Aorta (tissue), 5 donors: ENCODE results near the gene INTS4. TPM values are rescaled to one million over a fixed set of nuclear protein-coding genes. Genes with fewer than 3 reads are reported as not detected.
A peak's percentile ranks its signal among the peaks of the same experiment; 100 is the strongest.
"Not testable (repeated sequence)": the region's sequence is repeated elsewhere in the genome, so short reads cannot be mapped to it uniquely, and the experiment has no call there.

Source experiments
- ATAC-seq: fragments of 200-7000 bp; cut with Tn5 transposase; one replicate; pipeline ENCODE4 v1.9.1; 2022; ENCODE audit warnings: moderate library complexity; ENCODE audit not compliant: low FRiP score
- DNase-seq, 2 donors: peaks; one replicate each; pipeline ENCODE4 v3.0.0-alpha.2; 2020
- H3K27ac ChIP-seq, 2 donors: one replicate each; pipeline ENCODE4 v1.5.1; 2013; ENCODE audit warnings: low read length in 2 of 2, mild to moderate bottlenecking in 2 of 2, moderate library complexity in 2 of 2, control low read depth in 1 of 2, inconsistent platforms in 1 of 2, low read depth in 1 of 2
- H3K27me3 ChIP-seq, 2 donors: one replicate each; pipeline ENCODE4 v1.6.1; 2013; ENCODE audit warnings: control low read depth in 1 of 2, low read length in 1 of 2, mild to moderate bottlenecking in 1 of 2, moderate library complexity in 1 of 2; ENCODE audit not compliant: insufficient read depth in 2 of 2, control insufficient read depth in 1 of 2
- H3K36me3 ChIP-seq, 2 donors: one replicate each; pipeline ENCODE4 v1.6.1; 2013; ENCODE audit warnings: control low read depth in 1 of 2, low read length in 1 of 2, mild to moderate bottlenecking in 1 of 2; ENCODE audit not compliant: insufficient read depth in 2 of 2, control insufficient read depth in 1 of 2
- H3K4me1 ChIP-seq, 2 donors: one replicate each; pipeline ENCODE4 v1.6.1; 2013; ENCODE audit warnings: low read length in 2 of 2, control low read depth in 1 of 2, mild to moderate bottlenecking in 1 of 2, moderate library complexity in 1 of 2; ENCODE audit not compliant: insufficient read depth in 2 of 2, control insufficient read depth in 1 of 2
- H3K4me3 ChIP-seq, 2 donors: one replicate each; pipeline ENCODE4 v1.5.1; 2013; ENCODE audit warnings: low read length in 2 of 2, control low read depth in 1 of 2, mild to moderate bottlenecking in 1 of 2
- H3K9me3 ChIP-seq: one replicate; pipeline ENCODE4 v1.6.1; 2013; ENCODE audit warnings: mild to moderate bottlenecking, low read length; ENCODE audit not compliant: control insufficient read depth
- WGBS, 2 donors: extraction: QIAGEN DNeasy Blood & Tissue Kit; methylation state at CpG; one replicate each; pipeline ENCODE4 v1.1.7; 2013; 5-methylcytosine and 5-hydroxymethylcytosine counted together
- intact Hi-C, 2 donors: fragments of 100-400 bp; cut with DNase I; formaldehyde crosslinking; loops; one replicate each; pipeline versions ENCODE4 v1.14.2 to v1.15.0; 2022
- polyA plus RNA-seq, 2 donors: library from polyadenylated mRNA; stranded (reverse); fragments of 200-250 nt; gene quantifications; one replicate each; pipeline ENCODE4 v1.2.3, GENCODE V29; 2013
- total RNA-seq, 2 donors: library from RNA; stranded (reverse); fragmentation: NEBNext Ultra II Directional; extraction: Animal tissue kit (Norgen Biotek cat#: 25700); gene quantifications; one replicate each; pipeline ENCODE4 v1.2.1, GENCODE V29; 2021
- donor health status: healthy with polysubstance abuse.
- donor health status: Bipolar disorder and iron deficiency.
- donor health status: DM: no; HTN: no; CAD: no.
- donor health status: DM: no; HTN: no; CAD: no.
- donor health status: DM: yes; HTN: yes; CAD: no.

INTS4 gene
- total and polyA plus RNA-seq, 4 donors: 11.6 to 40.2 (median 31.2) TPM

DNA sequence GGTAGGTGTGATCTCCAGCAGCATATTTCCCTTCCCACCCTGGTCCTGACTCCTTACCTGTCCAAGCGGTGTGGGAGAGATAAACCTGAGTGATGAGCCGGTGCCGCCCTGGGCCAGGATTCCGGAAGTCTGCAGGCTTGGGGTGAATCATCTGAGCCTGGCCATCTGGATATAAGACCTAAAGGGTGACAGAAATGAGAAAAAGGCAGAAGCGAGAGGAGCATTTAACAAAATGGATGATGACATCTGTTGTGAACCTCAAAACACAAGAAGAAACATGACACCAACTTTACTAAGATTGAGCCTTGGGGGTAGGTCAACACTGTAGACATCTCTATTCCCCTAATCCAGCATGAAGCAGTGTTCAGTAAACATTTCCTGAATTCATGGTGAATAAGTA lies 110.7 kb downstream of the INTS4 start:
- Histone ChIP-seq H3K27ac (no peak overlapping the region), H3K9me3 (no peaks in the 10 kb centered on the region), H3K36me3 (peaks cover 6 to 13% of the 10 kb centered on the region in 2 donors), H3K4me1 (no peaks in the 10 kb centered on the region), H3K27me3 (no peaks in the 10 kb centered on the region), H3K4me3 (no peak overlapping the region)
- WGBS, 2 donors: 94 to 97% methylated on average over 5 of the region's 5 CpGs
- intact Hi-C loops: no loop called here
- DNase-seq: no peak
- no peak for ATAC-seq

DNA sequence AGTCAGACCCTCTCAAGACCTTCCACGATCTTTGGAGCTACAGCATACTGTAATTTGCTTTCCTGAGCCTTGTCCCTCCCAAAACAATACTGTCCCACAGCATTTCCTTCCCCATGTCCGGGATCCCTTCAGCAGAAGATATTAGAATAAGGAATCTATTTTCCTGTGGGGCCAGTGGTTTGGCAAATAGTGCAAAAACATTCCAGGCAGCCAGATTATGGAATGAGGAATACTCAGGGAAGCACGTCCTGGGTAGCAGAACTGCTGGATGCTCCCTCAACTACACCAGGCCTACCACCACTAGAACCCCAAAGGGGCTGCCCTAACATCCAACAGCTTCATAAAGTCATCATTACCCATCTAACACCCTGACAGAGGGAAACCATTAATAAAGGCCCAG lies 112.1 kb downstream of the INTS4 start:
- DNase-seq: no peak
- WGBS, 2 donors: 48 to 60% methylated on average over 3 of the region's 3 CpGs
- Histone ChIP-seq H3K9me3 (no peaks in the 10 kb centered on the region), H3K4me1 (no peaks in the 10 kb centered on the region), H3K36me3 (peaks cover 6 to 14% of the 10 kb centered on the region in 2 donors), H3K27ac (no peak overlapping the region), H3K27me3 (no peaks in the 10 kb centered on the region), H3K4me3 (no peak overlapping the region)
- ATAC-seq: no peak
- intact Hi-C loops: no loop called here

DNA sequence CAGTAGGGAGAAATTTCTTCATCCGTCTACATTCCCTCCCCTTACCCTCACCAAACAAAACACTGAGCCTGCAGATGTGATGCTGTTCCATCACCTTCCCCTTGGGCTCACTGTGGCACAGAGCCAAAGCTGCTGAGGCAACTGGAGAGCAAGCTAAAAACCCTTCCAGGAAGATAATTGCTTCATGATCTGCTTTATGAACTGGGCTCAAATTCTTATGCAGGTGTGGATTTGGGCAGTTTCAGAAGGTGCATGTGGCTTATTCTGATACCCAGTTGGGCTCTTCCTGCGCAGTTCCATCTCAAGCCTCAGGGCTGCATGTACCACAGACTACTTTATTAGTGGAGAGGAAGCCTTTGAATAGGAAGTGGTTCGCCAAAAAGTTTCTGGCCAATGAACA lies 115.2 kb downstream of the INTS4 start:
- 73% methylated on average over 3 of the region's 3 CpGs for WGBS, 2 donors
- peaks cover under 1 to 13% of the 10 kb centered on the region in 2 donors for H3K36me3 ChIP-seq
- no peaks in the 10 kb centered on the region for H3K4me1 ChIP-seq
- DNase-seq: peak; percentile 59 to 75
- intact Hi-C loops: no loop called here
- ATAC-seq: no peak
- H3K27me3 ChIP-seq: no peaks in the 10 kb centered on the region
- H3K27ac ChIP-seq: no peak overlapping the region
- H3K9me3 ChIP-seq: no peaks in the 10 kb centered on the region
- no peak overlapping the region for H3K4me3 ChIP-seq

DNA sequence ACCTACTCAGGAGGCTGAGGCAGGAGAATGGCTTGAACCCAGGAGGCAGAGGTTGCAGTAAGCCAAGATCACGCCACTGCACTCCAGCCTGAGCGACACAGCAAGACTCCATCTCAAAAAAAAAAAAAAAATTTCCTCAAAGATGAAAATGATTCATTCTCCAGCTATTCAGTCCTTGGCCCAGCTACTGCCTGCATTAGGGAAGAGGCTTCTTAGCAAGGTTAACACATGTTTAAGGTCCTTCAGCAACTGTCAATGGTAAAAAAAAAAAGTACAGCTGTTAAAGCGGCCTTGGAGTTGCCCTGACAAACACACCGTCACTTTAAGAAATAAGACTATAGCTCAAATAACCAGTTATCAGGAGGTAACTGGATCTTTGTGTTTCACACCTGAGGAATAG lies 116.2 kb downstream of the INTS4 start:
- Histone ChIP-seq H3K36me3 (peaks cover 0 to 13% of the 10 kb centered on the region in 2 donors), H3K27ac (peak overlapping the region in 1 of 2 donors; percentile 10)
- H3K27me3 ChIP-seq, intact Hi-C loops, H3K4me3 ChIP-seq, H3K9me3 ChIP-seq, H3K4me1 ChIP-seq: not testable (repeated sequence)
- DNase-seq (peak in 1 of 2 donors; percentile 49), ATAC-seq (peak; percentile 55)
- WGBS, 2 donors: 40 to 45% methylated on average over 4 of the region's 4 CpGs

DNA sequence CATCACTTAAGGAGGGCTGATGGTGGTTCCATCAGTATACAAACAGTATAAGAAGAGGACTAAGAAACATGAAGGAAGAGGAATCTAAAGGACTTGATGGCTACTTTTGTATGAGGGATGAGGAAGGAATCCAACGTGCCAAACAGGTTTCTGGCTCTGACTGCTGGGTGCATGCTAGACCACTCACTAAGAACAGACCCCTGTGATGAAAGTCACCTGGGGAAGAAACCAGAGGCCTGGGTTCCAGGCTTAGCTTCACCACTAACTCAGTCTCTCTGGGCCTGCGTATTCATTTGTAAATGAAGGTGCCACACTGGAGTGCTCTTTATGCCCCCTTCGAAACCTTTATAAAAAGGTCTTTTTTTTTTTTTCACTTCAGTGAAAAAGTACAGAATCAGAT lies 118.4 kb downstream of the INTS4 start:
- DNase-seq: no peak
- H3K36me3 ChIP-seq: peaks cover 0 to 10% of the 10 kb centered on the region in 2 donors
- no peak overlapping the region for H3K4me3 ChIP-seq
- 74 to 75% methylated on average over 3 of the region's 3 CpGs for WGBS, 2 donors
- no peaks in the 10 kb centered on the region for H3K27me3 ChIP-seq
- H3K9me3 ChIP-seq: no peaks in the 10 kb centered on the region
- intact Hi-C loops: no loop called here
- ATAC-seq: no peak
- H3K4me1 ChIP-seq: no peaks in the 10 kb centered on the region
- H3K27ac ChIP-seq: no peak overlapping the region

GRCh38 chr11:77874206-77874605 lies 120.3 kb downstream of the INTS4 start:
- 95 to 97% methylated on average over 3 of the region's 3 CpGs for WGBS, 2 donors
- H3K4me3 ChIP-seq: no peak overlapping the region
- no peaks in the 10 kb centered on the region for H3K27me3 ChIP-seq
- DNase-seq: no peak
- no peak for ATAC-seq
- H3K9me3 ChIP-seq: no peaks in the 10 kb centered on the region
- no peaks in the 10 kb centered on the region for H3K4me1 ChIP-seq
- intact Hi-C loops: no loop called here
- peaks cover 0 to 7% of the 10 kb centered on the region in 2 donors for H3K36me3 ChIP-seq
- H3K27ac ChIP-seq: no peak overlapping the region

DNA sequence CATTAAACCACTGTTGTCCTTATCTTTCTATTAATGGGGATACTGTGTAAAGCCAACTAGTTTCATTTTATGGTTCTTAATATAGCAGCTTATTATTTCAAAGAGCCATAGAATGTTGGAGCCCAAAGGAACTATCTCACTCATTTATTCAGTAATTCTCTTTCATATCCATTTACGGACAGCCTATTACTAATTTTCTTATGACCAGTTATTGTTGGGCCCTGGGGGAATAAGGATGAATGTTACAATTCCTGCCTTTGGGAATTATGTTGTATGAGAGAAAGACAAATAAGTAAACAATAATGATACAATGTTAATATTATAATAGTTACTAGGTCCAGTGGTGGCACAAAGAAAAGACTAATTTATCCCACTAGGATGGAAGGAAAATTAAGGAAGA lies 121.1 kb downstream of the INTS4 start:
- DNase-seq: no peak
- WGBS, 2 donors: 91 to 97% methylated on average over 1 of the region's 1 CpG
- intact Hi-C loops: no loop called here
- H3K27me3 ChIP-seq: no peaks in the 10 kb centered on the region
- H3K9me3 ChIP-seq: no peaks in the 10 kb centered on the region
- H3K36me3 ChIP-seq: peaks cover 0 to 5% of the 10 kb centered on the region in 2 donors
- no peak overlapping the region for H3K27ac ChIP-seq
- no peaks in the 10 kb centered on the region for H3K4me1 ChIP-seq
- no peak for ATAC-seq
- no peak overlapping the region for H3K4me3 ChIP-seq

DNA sequence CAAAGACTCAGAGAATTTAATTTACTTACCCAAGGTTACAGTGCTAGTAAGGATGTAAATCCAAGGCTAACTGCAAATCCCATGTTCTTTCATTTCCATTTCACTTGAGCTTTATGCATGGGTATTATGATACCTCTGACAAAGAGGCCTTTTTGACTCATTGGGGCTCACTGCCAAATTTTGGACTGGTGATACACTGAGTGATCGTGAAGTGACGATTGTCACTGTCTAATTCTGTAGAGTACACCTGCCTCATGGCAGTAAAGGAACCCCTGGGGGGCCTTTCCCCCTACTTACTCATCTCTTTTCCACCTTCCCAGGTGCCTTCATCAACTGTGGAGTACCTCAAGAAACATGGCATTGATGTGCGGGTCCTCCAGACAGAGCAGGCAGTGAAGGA lies 122.6 kb downstream of the INTS4 start:
- 96 to 98% methylated on average over 3 of the region's 3 CpGs for WGBS, 2 donors
- Histone ChIP-seq H3K27ac (no peak overlapping the region), H3K4me3 (no peak overlapping the region), H3K36me3 (peaks cover 0 to 5% of the 10 kb centered on the region in 2 donors), H3K9me3 (no peaks in the 10 kb centered on the region), H3K4me1 (no peaks in the 10 kb centered on the region), H3K27me3 (no peaks in the 10 kb centered on the region)
- DNase-seq (no peak), ATAC-seq (no peak)
- intact Hi-C loops: no loop called here

GRCh38 chr11:77868744-77869143 lies 125.7 kb downstream of the INTS4 start:
- Histone ChIP-seq H3K27me3 (no peaks in the 10 kb centered on the region), H3K9me3 (no peaks in the 10 kb centered on the region), H3K27ac (no peak overlapping the region), H3K36me3 (no peaks in the 10 kb centered on the region), H3K4me1 (no peaks in the 10 kb centered on the region), H3K4me3 (no peak overlapping the region)
- intact Hi-C loops: no loop called here
- no peak for DNase-seq
- 95 to 96% methylated on average over 4 of the region's 4 CpGs for WGBS, 2 donors
- no peak for ATAC-seq
